Activated CD4-positive, alpha-beta memory T cell treated with anti-CD3 and anti-CD28 coated beads, Interleukin-2, amount 10 ng/mL, durations not matched to agents 7 days and 5 days (primary cell): ENCODE results near the gene PTPRM. TPM values are rescaled to one million over a fixed set of nuclear protein-coding genes. Genes with fewer than 3 reads are reported as not detected.

Experiments
- CTCF ChIA-PET: fragments of 350-600 bp; sonication (Branson Sonifier 250); formaldehyde crosslinking; loops from one replicate; lab custom pipeline; 2021; ENCODE audit warnings: antibody characterized with exemption, inconsistent platforms; lab: Charles Lee
- POLR2A ChIA-PET: fragments of 350-600 bp; sonication (Branson Sonifier 250); formaldehyde crosslinking; loops from one replicate; lab custom pipeline; 2021; ENCODE audit warnings: antibody characterized with exemption; lab: Charles Lee
- DNase-seq: peaks from one replicate; pipeline ENCODE4 v3.0.0-alpha.2; 2020
- H3K27ac Mint-ChIP-seq: one replicate; pipeline ENCODE4 v1.8.0; 2021; ENCODE audit warnings: mild to moderate bottlenecking, mixed read lengths
- H3K27me3 Mint-ChIP-seq: one replicate; pipeline ENCODE4 v1.8.0; 2021; ENCODE audit warnings: mixed read lengths
- H3K36me3 Mint-ChIP-seq: one replicate; pipeline ENCODE4 v1.8.0; 2021; ENCODE audit warnings: low read depth, mixed read lengths
- H3K4me1 Mint-ChIP-seq: one replicate; pipeline ENCODE4 v1.8.0; 2021; ENCODE audit warnings: mixed read lengths
- H3K4me3 Mint-ChIP-seq: one replicate; pipeline ENCODE4 v1.8.0; 2021; ENCODE audit warnings: mild to moderate bottlenecking, mixed read lengths
- H3K9me3 Mint-ChIP-seq: one replicate; pipeline ENCODE4 v1.8.0; 2021; ENCODE audit warnings: mixed read lengths
- total RNA-seq, 2 experiments: library from RNA; stranded (reverse); gene quantifications; one replicate each; pipeline ENCODE4 v1.2.3, GENCODE V29; 2021

PTPRM gene
- total RNA-seq, 2 experiments from 2014 or later: 9.3 to 12.3 TPM

DNA sequence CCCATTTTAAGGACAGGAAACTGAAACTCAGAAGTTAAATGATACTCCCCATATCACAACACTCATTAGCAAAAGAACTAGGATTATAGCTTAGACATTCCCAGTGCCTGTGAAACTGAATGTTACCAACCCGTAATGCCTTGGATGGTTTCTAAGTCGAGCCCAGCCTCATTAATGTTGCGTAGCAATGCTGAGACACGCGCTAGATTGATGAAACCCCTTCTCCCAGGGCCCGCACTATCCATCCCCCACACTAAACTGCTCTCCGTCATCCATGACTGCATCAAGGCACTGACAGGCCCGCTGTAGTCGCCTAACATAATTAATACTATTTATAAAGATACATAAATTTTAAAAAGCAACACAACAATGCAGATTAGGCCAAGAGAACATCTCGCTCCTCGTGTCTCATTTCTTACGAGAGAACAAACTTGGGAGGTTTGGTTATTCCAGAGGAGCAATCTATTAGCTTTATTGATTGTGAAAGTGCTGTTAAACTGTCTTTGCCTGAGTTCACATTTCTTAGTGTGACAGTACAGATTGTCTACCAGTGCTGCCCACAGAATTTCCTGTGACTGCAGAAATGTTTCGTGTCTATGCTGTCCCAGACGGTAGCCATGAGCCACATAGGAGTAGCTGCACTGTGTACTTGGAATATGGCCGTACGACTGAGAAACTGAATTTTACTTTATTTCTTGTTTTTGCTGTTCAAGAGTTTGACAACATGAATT lies 729.9 kb downstream of the PTPRM start:
- no peak for DNase-seq
- Mint-ChIP-seq H3K9me3 (no peaks in the 10 kb centered on the region), H3K4me1 (no peaks in the 10 kb centered on the region), H3K27ac (no peak overlapping the region), H3K27me3 (no peaks in the 10 kb centered on the region), H3K4me3 (no peak overlapping the region), H3K36me3 (no peaks in the 10 kb centered on the region)
- CTCF ChIA-PET: no interaction called here
- POLR2A ChIA-PET: no interaction called here

DNA sequence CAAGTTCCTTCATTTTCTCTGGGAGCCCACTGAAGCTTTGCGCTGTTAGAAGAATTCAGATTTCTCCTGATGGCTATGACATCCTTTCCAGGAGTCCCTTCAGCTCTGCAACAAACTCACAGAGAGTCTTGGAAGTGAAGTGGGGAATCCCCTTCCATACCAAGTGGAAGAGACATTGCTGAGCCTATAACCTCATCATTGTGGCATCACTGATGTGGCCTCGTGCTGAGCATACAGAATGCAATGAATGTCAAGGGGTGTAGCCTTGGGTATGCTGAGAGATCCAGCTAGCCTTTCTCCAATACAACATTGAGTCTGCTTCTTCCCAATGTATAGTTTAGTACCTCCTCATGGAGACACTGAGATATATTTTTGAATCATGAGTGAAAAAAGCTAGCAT lies 731.1 kb downstream of the PTPRM start:
- H3K4me3 Mint-ChIP-seq: no peak overlapping the region
- no peaks in the 10 kb centered on the region for H3K4me1 Mint-ChIP-seq
- no peaks in the 10 kb centered on the region for H3K27me3 Mint-ChIP-seq
- no peaks in the 10 kb centered on the region for H3K9me3 Mint-ChIP-seq
- H3K36me3 Mint-ChIP-seq: no peaks in the 10 kb centered on the region
- ChIA-PET POLR2A (no interaction called here), CTCF (no interaction called here)
- no peak overlapping the region for H3K27ac Mint-ChIP-seq
- no peak for DNase-seq

DNA sequence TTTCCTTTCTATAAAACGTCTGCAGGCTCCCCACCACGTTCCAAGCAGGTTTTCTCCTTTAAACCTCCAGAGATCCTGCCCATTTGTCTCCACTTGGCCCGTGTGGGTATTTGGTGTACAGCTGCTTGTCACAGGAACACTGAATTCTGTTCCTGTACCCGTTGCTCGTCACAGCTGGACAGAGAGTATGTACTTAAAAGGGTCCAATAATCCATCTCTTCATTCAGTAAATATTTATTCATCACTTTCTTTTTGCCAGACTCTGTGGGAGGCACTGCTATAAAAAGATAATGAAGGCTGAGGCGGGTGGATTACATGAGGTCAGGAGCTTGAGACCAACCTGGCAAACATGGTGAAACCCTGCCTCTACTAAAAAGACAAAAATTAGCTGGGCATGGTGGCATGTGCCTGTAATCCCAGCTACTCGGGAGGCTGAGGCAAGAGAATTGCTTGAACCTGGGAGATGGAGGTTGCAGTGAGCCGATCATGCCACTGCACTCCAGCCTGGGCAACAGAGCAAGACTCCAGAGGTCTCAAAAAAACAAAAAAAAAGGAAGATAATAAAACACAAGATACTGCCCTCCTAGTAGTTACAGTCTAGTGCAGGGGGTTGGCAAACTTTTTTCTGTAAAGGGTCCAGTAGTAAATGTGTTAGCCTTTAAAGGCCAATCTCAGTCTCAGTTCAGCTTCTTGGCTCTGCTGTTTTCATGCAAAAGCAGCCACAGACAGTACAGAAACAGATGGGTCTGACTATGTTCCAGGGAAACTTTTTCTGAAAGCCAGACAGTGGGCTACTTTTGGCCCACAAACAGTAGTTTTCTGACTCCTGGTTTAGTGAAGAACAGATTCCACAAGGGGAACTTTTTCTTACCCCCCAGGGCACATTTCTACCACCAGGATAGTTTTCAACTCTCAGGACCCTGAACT lies 732.2 kb downstream of the PTPRM start:
- Mint-ChIP-seq H3K4me3 (no peak overlapping the region), H3K27ac (no peak overlapping the region), H3K9me3 (no peaks in the 10 kb centered on the region), H3K4me1 (no peaks in the 10 kb centered on the region), H3K27me3 (no peaks in the 10 kb centered on the region), H3K36me3 (no peaks in the 10 kb centered on the region)
- ChIA-PET POLR2A (no interaction called here), CTCF (no interaction called here)
- no peak for DNase-seq

DNA sequence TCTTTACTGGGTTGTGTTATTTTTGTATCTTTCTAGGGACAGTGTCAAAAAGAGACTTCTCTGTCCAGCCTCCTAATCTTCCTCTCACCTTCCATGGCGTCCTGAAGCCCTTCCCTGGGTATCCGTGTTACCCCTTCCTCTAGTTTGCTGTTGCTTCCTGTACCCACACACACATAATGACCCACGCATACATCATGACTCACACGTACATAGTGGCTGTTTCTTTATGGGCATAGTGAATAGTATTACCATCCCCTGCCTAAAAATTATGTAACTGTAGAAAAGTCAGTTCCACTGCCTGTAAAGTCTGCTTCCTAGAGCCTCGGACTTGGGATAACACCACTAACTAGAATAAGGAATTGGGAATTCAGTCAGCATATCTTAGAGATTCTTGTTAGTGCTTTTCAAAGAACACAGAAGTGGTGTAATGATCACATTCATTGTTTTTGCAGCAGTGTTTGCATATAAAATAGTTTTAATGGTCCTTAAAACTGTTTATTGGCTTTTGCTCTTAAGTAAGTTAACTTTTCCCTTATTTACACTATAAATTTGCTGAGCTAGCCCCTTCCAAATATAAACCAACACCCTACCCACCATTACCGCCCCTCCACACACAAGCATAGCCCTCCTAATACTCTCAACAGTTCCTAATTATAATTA lies 733.8 kb downstream of the PTPRM start:
- H3K4me1 Mint-ChIP-seq: no peaks in the 10 kb centered on the region
- ChIA-PET CTCF (no interaction called here), POLR2A (no interaction called here)
- H3K36me3 Mint-ChIP-seq: no peaks in the 10 kb centered on the region
- H3K27ac Mint-ChIP-seq: no peak overlapping the region
- H3K4me3 Mint-ChIP-seq: no peak overlapping the region
- DNase-seq: no peak
- H3K9me3 Mint-ChIP-seq: no peaks in the 10 kb centered on the region
- no peaks in the 10 kb centered on the region for H3K27me3 Mint-ChIP-seq

DNA sequence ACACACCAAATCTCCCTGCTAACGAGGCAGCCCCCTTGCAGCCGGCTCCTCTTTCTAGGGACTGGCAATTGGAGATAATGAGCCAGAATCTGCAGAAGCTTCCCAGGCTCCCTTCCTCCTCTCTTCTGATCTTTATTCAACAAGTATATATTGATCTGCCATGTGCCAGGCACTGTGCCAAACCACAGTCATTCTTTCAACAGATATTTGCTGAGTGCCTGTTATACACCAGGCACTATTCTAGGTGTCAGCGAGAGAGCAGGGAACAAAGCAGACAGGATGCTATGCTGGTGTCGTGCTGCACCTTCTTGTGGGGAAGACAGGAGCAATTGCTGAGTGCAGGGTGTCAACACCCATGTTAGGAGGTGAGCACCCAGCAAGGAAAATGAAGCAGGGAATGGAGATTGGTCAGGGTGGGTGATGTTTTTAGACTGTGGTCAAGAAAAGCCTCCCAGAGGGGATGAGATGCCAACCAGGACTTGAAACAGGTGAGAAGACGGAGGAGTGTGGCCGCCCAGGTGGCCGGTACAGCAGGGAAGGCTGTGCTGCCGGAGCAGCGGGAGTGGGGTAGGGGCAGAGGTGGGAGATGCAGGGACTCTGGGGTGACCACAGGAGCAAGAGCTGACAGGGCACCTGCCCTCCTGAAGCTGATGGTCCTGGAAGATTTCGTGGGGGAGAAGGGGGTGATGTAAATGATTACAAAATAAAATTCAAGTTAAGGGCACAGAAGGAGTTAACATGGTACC lies 734.5 kb downstream of the PTPRM start:
- no peaks in the 10 kb centered on the region for H3K27me3 Mint-ChIP-seq

DNA sequence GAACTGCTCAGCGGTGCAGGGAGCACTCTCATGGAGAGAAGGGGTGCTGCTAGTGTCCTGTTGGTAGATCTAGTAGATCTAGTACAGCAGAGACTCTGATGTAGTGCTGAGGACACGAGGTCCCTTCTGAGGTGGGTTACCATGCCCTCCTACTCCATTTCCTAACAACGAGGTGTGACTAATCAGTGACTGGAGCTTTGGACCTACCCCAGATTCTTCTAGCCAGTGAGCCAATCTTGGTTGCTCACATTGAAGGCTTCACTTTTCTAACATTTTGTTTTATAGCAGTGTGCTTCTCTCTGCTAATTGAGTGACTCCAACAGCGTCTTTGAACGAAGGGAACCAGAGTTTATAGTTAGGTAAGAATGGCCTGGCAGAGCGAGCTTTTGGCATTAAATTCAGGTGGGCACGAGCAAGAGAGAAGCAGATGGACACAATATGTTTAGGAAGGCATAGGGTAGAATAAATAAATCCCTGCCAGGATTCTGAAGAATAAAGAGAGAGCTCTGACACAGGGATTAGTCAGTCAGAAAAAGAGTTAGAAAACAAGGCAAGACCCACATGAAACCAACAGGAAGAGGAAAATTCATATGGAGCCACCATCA lies 736.1 kb downstream of the PTPRM start:
- Mint-ChIP-seq H3K36me3 (no peaks in the 10 kb centered on the region), H3K4me3 (no peak overlapping the region), H3K4me1 (no peaks in the 10 kb centered on the region), H3K9me3 (no peaks in the 10 kb centered on the region), H3K27ac (no peak overlapping the region), H3K27me3 (no peaks in the 10 kb centered on the region)
- ChIA-PET POLR2A (no interaction called here), CTCF (no interaction called here)
- no peak for DNase-seq

More for the DNA sequence above, 734.5 kb downstream of the PTPRM start:
- Mint-ChIP-seq H3K27ac (no peak overlapping the region), H3K36me3 (no peaks in the 10 kb centered on the region), H3K9me3 (no peaks in the 10 kb centered on the region), H3K4me3 (no peak overlapping the region), H3K4me1 (no peaks in the 10 kb centered on the region)
- ChIA-PET CTCF (no interaction called here), POLR2A (no interaction called here)
- no peak for DNase-seq

DNA sequence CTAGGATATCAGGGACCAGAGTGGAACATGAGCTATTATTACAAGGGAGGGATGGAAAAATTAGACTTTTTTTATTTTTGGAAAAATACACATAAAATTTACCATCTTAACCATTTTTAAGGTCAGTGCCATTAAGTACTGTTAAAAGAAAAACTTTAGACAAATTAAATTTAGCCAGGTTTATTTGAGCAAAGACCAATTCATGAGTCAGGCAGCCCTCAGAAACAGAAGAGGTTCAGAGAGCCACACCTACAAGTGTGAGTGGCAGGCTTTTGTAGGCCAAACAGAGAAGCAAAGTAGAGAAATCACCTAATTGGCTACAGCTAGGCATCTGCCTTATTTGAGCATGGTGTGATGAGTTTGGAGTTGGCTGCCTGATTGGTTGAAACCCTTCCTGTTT lies 740.8 kb downstream of the PTPRM start:
- ChIA-PET CTCF (no interaction called here), POLR2A (no interaction called here)
- DNase-seq: no peak
- no peaks in the 10 kb centered on the region for H3K36me3 Mint-ChIP-seq
- no peaks in the 10 kb centered on the region for H3K9me3 Mint-ChIP-seq
- no peaks in the 10 kb centered on the region for H3K27me3 Mint-ChIP-seq
- no peak overlapping the region for H3K27ac Mint-ChIP-seq
- no peaks in the 10 kb centered on the region for H3K4me1 Mint-ChIP-seq
- H3K4me3 Mint-ChIP-seq: no peak overlapping the region

DNA sequence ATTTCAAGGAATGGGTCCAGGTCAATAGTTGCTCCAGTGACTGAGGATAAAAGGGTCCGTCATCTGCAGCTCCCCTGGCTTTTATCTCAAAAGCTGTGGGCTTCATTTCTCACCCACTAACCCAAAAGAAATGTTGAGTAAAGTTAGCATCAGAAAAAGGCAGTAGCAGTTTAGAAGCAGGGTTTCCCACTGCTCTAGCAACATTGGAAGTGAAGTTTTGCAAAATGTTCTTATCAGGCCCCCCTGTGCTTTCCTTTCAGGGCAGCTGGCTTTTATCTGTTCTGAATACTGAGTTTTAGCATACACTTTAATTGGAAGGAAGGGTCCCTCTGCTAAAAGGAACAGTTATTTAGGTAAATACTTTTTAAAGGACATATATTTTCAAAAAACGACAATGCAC lies 745.9 kb downstream of the PTPRM start:
- POLR2A ChIA-PET: no interaction called here
- no peak overlapping the region for H3K4me3 Mint-ChIP-seq
- H3K9me3 Mint-ChIP-seq: no peaks in the 10 kb centered on the region
- H3K27me3 Mint-ChIP-seq: no peaks in the 10 kb centered on the region
- CTCF ChIA-PET: no interaction called here
- no peaks in the 10 kb centered on the region for H3K4me1 Mint-ChIP-seq
- H3K27ac Mint-ChIP-seq: no peak overlapping the region
- DNase-seq: no peak
- no peaks in the 10 kb centered on the region for H3K36me3 Mint-ChIP-seq

DNA sequence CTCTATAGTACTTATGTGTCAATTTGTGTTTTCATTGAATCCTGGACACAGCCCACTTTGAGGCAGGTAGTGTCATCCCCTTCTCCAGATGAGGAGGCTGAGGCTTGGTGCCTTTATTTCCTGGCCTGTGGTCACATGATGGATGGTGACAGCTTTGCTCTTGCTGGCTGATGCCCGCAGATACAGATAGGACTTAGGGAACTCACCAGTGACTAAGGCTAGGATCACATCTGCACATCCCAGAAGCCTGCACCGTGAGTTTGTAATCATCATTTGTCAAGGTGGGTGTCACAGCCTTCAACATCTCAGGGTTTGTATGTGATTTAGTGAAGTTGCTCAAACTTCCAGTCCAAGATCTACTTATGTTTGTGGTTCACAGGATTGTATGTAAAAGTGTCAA lies 747.0 kb downstream of the PTPRM start:
- Mint-ChIP-seq H3K27ac (no peak overlapping the region), H3K4me3 (no peak overlapping the region), H3K27me3 (no peaks in the 10 kb centered on the region), H3K36me3 (no peaks in the 10 kb centered on the region), H3K9me3 (no peaks in the 10 kb centered on the region), H3K4me1 (no peaks in the 10 kb centered on the region)
- CTCF ChIA-PET: no interaction called here
- POLR2A ChIA-PET: no interaction called here
- no peak for DNase-seq

DNA sequence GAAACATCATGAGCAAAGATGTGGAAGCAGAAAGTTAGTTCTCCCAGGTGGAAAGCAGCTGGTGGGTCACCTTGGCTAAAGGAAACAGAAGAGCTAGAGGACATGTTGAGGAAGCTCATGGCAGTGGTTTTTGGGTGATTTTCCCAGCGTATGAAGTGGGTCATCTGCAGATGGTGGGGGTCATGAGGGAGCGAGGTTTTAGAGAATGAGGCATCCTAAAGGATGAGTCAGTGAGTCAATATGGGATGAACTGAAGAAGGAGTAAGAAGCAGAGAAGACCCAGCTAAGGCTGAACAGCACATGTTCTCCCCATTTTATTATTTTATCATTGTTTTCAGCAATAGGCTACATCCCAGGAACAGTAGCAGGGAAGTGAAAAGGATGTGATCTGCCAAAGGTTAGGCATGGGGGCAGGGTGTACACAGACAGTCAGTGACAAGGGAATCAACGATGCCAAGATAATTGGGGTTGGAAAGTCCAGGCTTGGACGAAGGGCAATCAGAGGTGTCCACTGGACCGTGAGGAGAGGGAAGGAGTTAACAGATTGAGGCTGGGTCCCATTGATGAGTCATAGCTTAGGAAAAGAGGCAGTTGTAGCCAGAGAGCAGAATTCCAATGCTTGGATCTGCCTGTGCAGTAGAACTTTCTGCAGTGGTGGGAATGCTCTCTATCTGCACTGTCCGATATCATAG lies 752.8 kb downstream of the PTPRM start:
- Mint-ChIP-seq H3K27me3 (no peaks in the 10 kb centered on the region), H3K36me3 (no peaks in the 10 kb centered on the region), H3K4me3 (no peak overlapping the region), H3K27ac (no peak overlapping the region), H3K9me3 (no peaks in the 10 kb centered on the region), H3K4me1 (no peaks in the 10 kb centered on the region)
- CTCF ChIA-PET: no interaction called here
- DNase-seq: no peak
- POLR2A ChIA-PET: no interaction called here

DNA sequence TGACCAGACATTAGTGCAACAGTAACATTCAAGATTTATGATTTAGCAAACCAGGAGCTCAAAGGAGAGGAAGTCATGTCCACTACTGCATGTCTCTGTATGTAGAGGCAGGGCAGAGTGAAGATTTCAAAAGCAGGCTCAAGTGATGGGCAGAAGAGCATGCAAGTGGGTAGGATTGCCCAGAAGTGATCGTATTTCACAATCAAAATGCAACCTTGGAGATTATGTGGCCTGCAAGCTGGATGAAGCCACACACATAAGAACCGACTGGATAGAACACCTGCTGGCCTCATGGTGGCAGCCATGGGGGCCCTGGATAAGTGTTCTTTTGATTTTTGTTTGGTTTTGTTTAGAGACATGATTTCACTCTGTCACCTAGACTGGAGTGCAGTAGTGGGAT lies 755.4 kb downstream of the PTPRM start:
- DNase-seq: no peak
- ChIA-PET CTCF (no interaction called here), POLR2A (no interaction called here)
- Mint-ChIP-seq H3K9me3 (no peaks in the 10 kb centered on the region), H3K27me3 (no peaks in the 10 kb centered on the region), H3K4me1 (no peaks in the 10 kb centered on the region), H3K4me3 (no peak overlapping the region), H3K27ac (no peak overlapping the region), H3K36me3 (no peaks in the 10 kb centered on the region)

DNA sequence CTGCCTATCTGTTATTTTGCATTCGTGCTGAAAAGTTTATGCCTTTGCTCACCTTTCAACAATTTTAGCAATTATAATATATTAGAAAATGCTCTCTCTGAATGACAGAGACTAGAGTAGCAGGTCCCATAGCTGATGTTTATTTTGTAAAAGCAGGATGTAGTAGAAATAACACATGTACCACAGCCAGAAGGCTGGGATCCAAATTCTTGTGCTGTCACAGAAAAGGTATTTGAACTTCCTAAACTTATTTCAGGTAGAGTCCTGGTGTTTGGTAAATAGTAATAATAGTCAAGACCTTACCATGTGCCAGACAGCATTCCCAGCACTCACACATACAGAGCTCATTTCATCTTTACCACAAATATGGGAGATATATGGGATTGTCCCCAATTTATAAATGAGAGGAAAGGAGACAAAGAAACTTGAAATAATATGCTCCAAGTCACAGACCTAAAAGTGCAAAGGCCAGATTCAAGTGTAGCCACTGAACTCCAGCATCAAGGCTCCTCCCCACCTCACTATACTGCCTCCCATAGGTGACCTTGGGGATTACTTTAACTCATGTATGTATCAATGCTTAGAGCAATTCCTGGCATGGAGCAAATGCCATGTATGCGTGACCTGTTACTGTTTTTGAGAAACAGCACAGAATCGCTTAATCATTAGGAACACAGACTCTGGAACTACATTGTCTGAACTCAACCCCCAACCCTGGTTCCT lies 757.4 kb downstream of the PTPRM start:
- no peak for DNase-seq
- Mint-ChIP-seq H3K9me3 (no peaks in the 10 kb centered on the region), H3K4me3 (no peak overlapping the region), H3K27ac (no peak overlapping the region), H3K27me3 (no peaks in the 10 kb centered on the region), H3K36me3 (no peaks in the 10 kb centered on the region), H3K4me1 (no peaks in the 10 kb centered on the region)
- ChIA-PET POLR2A (no interaction called here), CTCF (no interaction called here)
